Raji (cell line): ENCODE data around the gene FRMPD2.

Source experiments
- POLR2A ChIP-seq: IDR thresholded peaks from 2 replicates; pipeline ENCODE4 v1.6.1; 2011; ENCODE audit warnings: low read depth, low read length, control low read depth; ENCODE audit not compliant: insufficient read depth

FRMPD2 gene

GRCh38 chr10:48273741-48274140 lies 755 bp downstream of the FRMPD2 start:
- TF ChIP-seq POLR2A: no peak

DNA sequence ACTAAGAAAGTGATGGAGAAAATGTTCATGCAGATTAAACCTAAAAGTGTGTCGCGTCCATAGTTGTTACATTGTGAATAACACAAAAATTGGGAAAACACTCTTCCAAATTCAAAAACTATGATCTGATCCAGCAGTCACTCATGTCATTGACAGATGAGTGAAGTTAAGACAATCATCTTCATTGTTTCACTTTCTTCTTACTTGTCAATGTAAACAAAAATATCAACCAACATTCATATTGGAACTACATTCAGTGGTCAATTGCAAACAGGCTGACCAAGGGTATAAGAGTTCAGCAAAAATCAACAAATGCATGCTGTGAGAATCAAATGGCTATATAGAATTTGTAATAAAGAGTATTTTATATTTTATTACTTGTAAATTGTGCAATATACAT lies 1.8 kb downstream of the FRMPD2 start:
- no peak for TF ChIP-seq POLR2A

DNA sequence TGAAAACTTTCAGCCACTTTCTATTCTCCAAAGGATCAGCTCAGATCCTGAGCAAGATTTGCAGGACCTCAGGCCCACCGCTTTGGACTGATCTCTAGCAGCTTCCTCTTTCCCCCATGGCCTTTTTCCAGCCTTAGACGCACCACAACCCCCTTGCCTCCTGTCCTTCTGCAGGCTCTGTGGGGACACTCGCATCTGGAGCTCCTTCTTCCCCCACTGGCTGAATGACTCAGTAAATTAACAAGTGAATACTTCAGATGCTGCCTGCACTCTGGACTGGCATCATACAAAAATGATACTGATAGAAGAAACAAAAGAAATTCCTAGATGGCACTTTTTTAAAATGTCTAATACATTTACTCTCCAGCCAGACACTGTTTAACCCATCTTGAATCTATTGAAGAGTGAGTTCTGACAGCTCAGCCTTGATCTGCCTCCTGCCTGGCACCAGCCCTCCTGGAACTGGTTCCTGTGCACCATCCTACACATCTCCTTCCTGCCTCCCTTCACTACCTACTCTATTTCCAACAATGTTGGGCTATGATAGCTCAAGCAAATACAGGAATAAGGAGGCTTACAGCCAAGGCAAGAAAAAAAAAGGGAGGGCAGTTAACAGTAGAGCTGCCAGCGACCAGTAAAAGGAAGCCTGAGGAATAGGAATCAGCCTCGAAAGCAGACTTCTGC lies 3.3 kb downstream of the FRMPD2 start:
- TF ChIP-seq POLR2A: no peak

DNA sequence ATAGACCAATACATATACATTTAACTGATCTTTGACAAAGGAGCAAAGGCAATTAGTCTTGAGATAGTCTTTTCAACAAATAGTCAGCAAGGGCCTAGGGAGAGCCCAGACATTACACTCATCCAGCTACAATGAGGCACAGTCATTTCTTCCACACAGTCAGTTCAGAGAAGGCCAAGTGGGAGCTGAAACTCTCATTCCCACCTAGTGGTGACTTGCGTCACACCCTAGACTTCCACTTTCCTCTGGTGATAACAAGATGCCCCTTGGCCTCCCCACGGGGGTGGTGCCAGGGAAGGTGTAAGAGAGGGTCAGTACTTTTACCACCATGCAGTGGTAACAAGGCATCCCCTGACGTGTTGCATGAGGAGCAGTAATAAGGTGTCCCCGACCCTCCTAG lies 8.0 kb downstream of the FRMPD2 start:
- no peak for TF ChIP-seq POLR2A

DNA sequence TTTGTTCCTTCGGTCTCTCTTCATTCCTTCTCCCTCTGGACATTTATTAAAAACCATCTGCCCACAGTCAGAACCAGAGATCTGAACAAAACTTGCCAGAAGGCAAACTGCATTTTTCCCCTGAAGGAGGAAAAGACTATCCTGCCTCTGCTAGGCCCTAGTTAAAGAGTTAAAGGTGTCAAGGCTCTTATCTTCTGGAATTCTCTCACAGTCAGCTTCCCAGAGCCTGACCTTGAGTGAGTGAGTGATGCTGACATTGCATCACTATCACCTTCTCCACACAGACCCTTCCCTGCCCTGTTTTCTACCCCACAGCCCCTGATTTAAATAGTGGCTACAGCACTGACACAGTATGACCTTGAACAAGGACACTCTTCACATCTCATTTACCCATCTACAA lies 16.4 kb downstream of the FRMPD2 start:
- TF ChIP-seq POLR2A: no peak

DNA sequence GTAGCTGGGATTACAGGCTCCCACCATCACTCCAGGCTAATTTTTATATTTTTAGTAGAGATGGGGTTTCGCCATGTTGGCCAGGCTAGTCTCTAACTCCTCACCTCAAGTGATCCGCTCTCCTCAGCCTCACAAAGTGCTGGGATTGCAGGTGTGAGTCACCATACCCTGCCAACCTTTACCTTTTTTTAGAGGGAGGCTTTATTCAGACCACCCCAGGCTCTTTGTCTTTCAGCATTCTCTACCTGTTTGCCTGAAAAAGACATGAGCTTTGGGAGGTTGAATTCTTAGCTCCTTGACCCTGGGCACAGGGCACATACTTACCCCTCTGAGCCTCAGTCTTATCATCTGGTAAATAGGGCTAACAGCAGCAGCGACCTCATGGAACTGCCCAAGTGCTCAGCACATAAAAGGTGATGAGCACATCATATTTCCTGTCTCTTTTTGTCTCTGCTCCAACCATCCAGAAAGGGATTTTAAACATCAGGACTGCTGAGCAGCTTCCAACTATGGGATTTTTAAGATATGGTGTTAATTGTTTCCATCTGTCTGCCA lies 17.0 kb downstream of the FRMPD2 start:
- no peak for TF ChIP-seq POLR2A

GRCh38 chr10:48255722-48256121 lies 18.8 kb downstream of the FRMPD2 start:
- TF ChIP-seq POLR2A: no peak

- TF ChIP-seq POLR2A: no peak
These were observed 19.6 kb downstream of the FRMPD2 start for GRCh38 chr10:48254750-48255512.

DNA sequence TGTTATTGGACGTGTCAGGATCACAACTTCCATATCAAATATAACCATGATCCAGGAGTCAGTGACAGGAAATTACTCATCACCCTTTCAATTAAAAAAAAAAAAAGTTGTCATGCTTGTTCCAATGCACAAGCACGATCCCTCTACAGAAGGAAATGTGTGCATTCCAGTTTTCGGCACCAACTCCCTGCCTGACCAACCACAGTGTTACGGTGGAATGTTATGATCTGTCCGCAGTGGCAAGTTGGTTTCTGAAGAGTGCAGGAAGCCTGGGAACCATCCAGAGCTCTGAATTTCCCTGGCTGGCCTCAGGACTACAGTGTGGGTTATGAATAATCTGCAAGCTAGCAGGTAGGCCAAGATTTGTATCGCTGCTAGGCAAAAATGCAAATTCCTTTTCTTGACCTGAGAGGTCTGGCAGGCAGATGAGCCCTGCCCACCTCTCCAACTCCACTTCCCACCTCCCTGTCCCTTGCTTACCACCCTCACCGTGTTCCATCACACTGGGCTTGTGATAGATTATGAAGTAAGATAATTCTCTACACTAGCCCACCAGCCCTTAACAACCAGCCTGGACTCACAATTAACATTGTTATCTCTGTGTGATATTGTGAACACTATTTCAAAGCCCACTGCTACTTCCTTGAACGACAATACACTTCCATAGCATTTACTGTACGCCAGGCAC lies 20.4 kb downstream of the FRMPD2 start:
- no peak for TF ChIP-seq POLR2A

GRCh38 chr10:48252354-48252650 lies 22.2 kb downstream of the FRMPD2 start:
- TF ChIP-seq POLR2A: no peak

GRCh38 chr10:48251525-48252353 lies 22.8 kb downstream of the FRMPD2 start:
- TF ChIP-seq POLR2A: no peak

DNA sequence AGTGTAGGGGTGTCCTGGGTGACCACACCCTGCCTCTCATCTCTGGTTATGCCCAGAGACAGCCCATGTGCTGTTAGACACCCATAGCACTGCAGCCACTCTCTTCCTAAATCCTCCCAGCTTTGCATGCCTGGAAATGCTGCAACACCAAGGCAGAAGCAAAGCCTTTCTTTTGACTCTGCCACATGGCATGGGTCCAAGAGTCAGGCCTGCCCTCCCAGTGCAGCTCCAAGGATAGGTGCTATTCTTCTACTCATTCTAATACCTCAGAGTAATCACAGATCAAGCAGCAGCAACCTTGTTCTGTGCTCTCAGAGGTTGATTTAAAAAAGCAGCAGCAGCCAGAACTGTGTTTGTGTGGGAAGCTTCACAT lies 23.4 kb downstream of the FRMPD2 start:
- TF ChIP-seq POLR2A: no peak

- no peak for TF ChIP-seq POLR2A
These were observed 24.6 kb downstream of the FRMPD2 start for GRCh38 chr10:48249763-48250351.

- no peak for TF ChIP-seq POLR2A
These were observed 25.3 kb downstream of the FRMPD2 start for GRCh38 chr10:48249004-48249762.
